ENCODE measurements around the gene GNAI1.

DNA sequence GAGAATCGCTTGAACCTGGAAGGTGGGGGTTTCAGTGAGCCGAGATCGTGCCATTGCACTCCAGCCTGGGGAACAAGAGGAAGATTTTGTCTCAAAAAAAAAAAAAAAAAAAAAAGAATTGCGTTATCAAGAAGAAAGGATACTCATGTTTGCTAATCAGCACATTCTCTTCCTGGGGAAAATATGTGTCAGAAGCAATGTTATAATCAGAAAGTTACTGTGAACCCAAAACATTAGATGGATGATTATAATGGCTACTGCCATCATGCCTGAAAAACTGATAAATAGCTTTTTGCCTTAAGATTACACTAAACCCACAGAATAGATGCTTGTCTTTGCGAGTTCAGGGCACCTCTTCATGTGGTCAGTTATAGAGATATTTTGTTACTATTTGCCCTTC is 24.3 kb upstream of the GNAI1 start:
- TF ChIP-seq CTCF (IDR thresholded peaks at IDR 0.05; ENCODE audit: low read depth, low read length, poor library complexity, severe bottlenecking): no peak
- no peak for TF ChIP-seq EZH2phosphoT487 (IDR thresholded peaks at IDR 0.05; ENCODE audit: borderline replicate concordance, low read length)
